Panc1 (cell line): ENCODE measurements around the gene SNRK. TPM values are rescaled to one million over a fixed set of nuclear protein-coding genes. Genes with fewer than 3 reads are reported as not detected.

ENCODE experiments used
- ATAC-seq: fragments of 200-7000 bp; cut with Tn5 transposase; 2 replicates; pipeline ENCODE4 v1.9.1; 2020; ENCODE audit warnings: mild to moderate bottlenecking, moderate library complexity
- BruUV-seq: library from RNA; stranded (reverse); fragments of 400-500 nt; replicated peaks from 2 replicates; lab custom pipeline; 2021; lab: Mats Ljungman, UMichigan
- CTCF ChIA-PET: fragments of 300-600 bp; sonication (Branson Sonifier 250); formaldehyde crosslinking; loops from one replicate; lab custom pipeline; 2022; ENCODE audit warnings: antibody characterized with exemption; lab: Charles Lee
- POLR2A ChIA-PET: fragments of 300-600 bp; sonication (Branson Sonifier 250); formaldehyde crosslinking; loops from one replicate; lab custom pipeline; 2022; ENCODE audit warnings: antibody characterized with exemption; lab: Charles Lee
- DNase-seq: peaks from one replicate; pipeline ENCODE4 v3.0.0-alpha.2; 2010; ENCODE audit warnings: low read depth, low spot score
- H3K27ac ChIP-seq: 2 replicates; pipeline ENCODE4 v1.5.1; 2011; ENCODE audit warnings: mild to moderate bottlenecking, low read length, inconsistent platforms
- H3K27me3 ChIP-seq: fragments of 200-500 bp; sonication (Bioruptor generic); 2 replicates; pipeline ENCODE4 v1.6.0; 2014; ENCODE audit warnings: low read length, inconsistent platforms; ENCODE audit not compliant: control insufficient read depth, insufficient read depth
- H3K36me3 ChIP-seq: fragments of 200-500 bp; sonication (Bioruptor generic); 2 replicates; pipeline ENCODE4 v1.5.1; 2014; ENCODE audit warnings: inconsistent platforms, mild to moderate bottlenecking, low read length, moderate library complexity; ENCODE audit not compliant: control insufficient read depth, insufficient read depth
- H3K4me1 ChIP-seq: 2 replicates; pipeline ENCODE4 v1.5.1; 2011; ENCODE audit warnings: inconsistent platforms, mild to moderate bottlenecking, low read length, moderate library complexity; ENCODE audit not compliant: control insufficient read depth, insufficient read depth
- H3K4me3 ChIP-seq, 2 experiments: 2 replicates each; pipeline ENCODE4 v1.5.1; 2011 to 2012; ENCODE audit warnings: low read depth in 2 of 2, low read length in 2 of 2, mild to moderate bottlenecking in 2 of 2, inconsistent platforms in 1 of 2, moderate library complexity in 1 of 2
- H3K9me3 ChIP-seq: fragments of 200-500 bp; sonication (Bioruptor generic); 2 replicates; pipeline ENCODE4 v1.5.1; 2014; ENCODE audit warnings: low read depth, mild to moderate bottlenecking, inconsistent platforms, low read length, moderate library complexity; ENCODE audit not compliant: control insufficient read depth, insufficient read depth
- CTCF ChIP-seq: fragments of 450-650 bp; IDR thresholded peaks from 2 replicates; pipeline ENCODE4 v1.5.1; 2017; ENCODE audit warnings: mild to moderate bottlenecking
- POLR2AphosphoS5 ChIP-seq: IDR thresholded peaks from 2 replicates; pipeline ENCODE4 v1.6.1; 2012; ENCODE audit warnings: mild to moderate bottlenecking, low read depth, low read length, moderate library complexity
- REST ChIP-seq, 2 experiments: IDR thresholded peaks; 2 replicates each; pipeline ENCODE4 v1.6.1; 2011 to 2012; ENCODE audit warnings: low read depth in 2 of 2, control low read depth in 1 of 2, low read length in 1 of 2, mild to moderate bottlenecking in 1 of 2, moderate library complexity in 1 of 2; ENCODE audit not compliant: insufficient read depth in 1 of 2
- SIN3A ChIP-seq: IDR thresholded peaks from 2 replicates; pipeline ENCODE4 v1.6.1; 2012; ENCODE audit warnings: low read depth, mild to moderate bottlenecking, low read length, moderate library complexity, borderline replicate concordance; ENCODE audit not compliant: insufficient read depth
- TCF7L2 ChIP-seq: IDR thresholded peaks from 2 replicates; pipeline ENCODE4 v1.6.1; 2011; ENCODE audit warnings: mild to moderate bottlenecking, low read depth, low read length, inconsistent platforms
- in situ Hi-C: cut with HindIII; loops from 2 replicates; pipeline ENCODE4 v1.10.0; 2016; ENCODE audit warnings: low sequenced_read_pairs, low pct_unique_long_range_greater_than_20kb
- intact Hi-C: fragments of 100-400 bp; cut with micrococcal nuclease; formaldehyde crosslinking; loops from one replicate; pipeline ENCODE4 v1.10.0; 2022; ENCODE audit not compliant: unreplicated experiment
- total RNA-seq: library from RNA; stranded (reverse); gene quantifications from one replicate; pipeline ENCODE4 v1.2.1, GENCODE V29; 2021; ENCODE audit not compliant: unreplicated experiment

Gene SNRK
- total RNA-seq, 1 experiment from 2014 or later = 11.0 TPM

- ChIA-PET POLR2A (no interaction called here), CTCF (no interaction called here)
- no peaks in the 10 kb centered on the region for H3K27me3 ChIP-seq
- H3K27ac ChIP-seq = no peak overlapping the region
- intact Hi-C loops = no loop called here
- DNase-seq = no peak
- TF ChIP-seq REST (IDR thresholded peaks at IDR 0.05; ENCODE audit: insufficient read depth in 1 of 2, low read depth in 2 of 2, low read length in 1 of 2) = no peak
- no peak for TF ChIP-seq SIN3A
- TF ChIP-seq TCF7L2 = no peak
- TF ChIP-seq POLR2AphosphoS5 = no peak
- no peak for TF ChIP-seq CTCF
- in situ Hi-C loops = no loop called here
- H3K9me3 ChIP-seq = no peaks in the 10 kb centered on the region
- no TSS peak for BruUV-seq
- H3K36me3 ChIP-seq = no peaks in the 10 kb centered on the region
- H3K4me3 ChIP-seq = no peak overlapping the region
- no peak for ATAC-seq
- no peaks in the 10 kb centered on the region for H3K4me1 ChIP-seq
Measured at GRCh38 chr3:43388175-43388574, 101.8 kb downstream of the SNRK start.

- H3K27ac ChIP-seq = no peak overlapping the region
- no TSS peak for BruUV-seq
- H3K4me1 ChIP-seq = no peaks in the 10 kb centered on the region
- no peak for ATAC-seq
- H3K27me3 ChIP-seq = no peaks in the 10 kb centered on the region
- no peak overlapping the region for H3K4me3 ChIP-seq
- no peaks in the 10 kb centered on the region for H3K9me3 ChIP-seq
- TF ChIP-seq CTCF (no peak), REST (IDR thresholded peaks at IDR 0.05; ENCODE audit: insufficient read depth in 1 of 2, low read depth in 2 of 2, low read length in 1 of 2) (no peak), POLR2AphosphoS5 (no peak), SIN3A (no peak)
- H3K36me3 ChIP-seq = no peaks in the 10 kb centered on the region
- CTCF ChIA-PET = no interaction called here
- in situ Hi-C loops (no loop called here), intact Hi-C loops (no loop called here)
- POLR2A ChIA-PET = no interaction called here
- DNase-seq = no peak
Measured at GRCh38 chr3:43388915-43389314, 102.6 kb downstream of the SNRK start.
